Fibroblast of peridontal ligament (primary cell): ENCODE data around the gene TF.

ENCODE experiments used
- DNase-seq: peaks from one replicate; pipeline ENCODE4 v3.0.0-alpha.2; 2010; ENCODE audit errors: extremely low read depth

The TF gene

GRCh38 chr3:133747373-133747772, 1.2 kb downstream of the TF start:
- DNase-seq: no peak

- no peak for DNase-seq
These were observed 1.9 kb downstream of the TF start for GRCh38 chr3:133747907-133748639.

GRCh38 chr3:133749427-133750258, 3.5 kb downstream of the TF start:
- DNase-seq: no peak

- DNase-seq: no peak
These were observed 4.1 kb downstream of the TF start for GRCh38 chr3:133750259-133750656.

GRCh38 chr3:133753107-133753778, 7.0 kb downstream of the TF start:
- DNase-seq: no peak

GRCh38 chr3:133753779-133754164, 7.6 kb downstream of the TF start:
- DNase-seq: no peak

- no peak for DNase-seq
These were observed 8.3 kb downstream of the TF start for GRCh38 chr3:133754455-133754854.

- no peak for DNase-seq
These were observed 9.0 kb downstream of the TF start for GRCh38 chr3:133754973-133755828.

GRCh38 chr3:133756716-133757694, 10.8 kb downstream of the TF start:
- DNase-seq: no peak

GRCh38 chr3:133757701-133758567, 11.7 kb downstream of the TF start:
- DNase-seq: no peak

GRCh38 chr3:133758568-133758928, 12.4 kb downstream of the TF start:
- no peak for DNase-seq

GRCh38 chr3:133758964-133759739, 13.0 kb downstream of the TF start:
- DNase-seq: no peak

GRCh38 chr3:133759740-133760305, 13.6 kb downstream of the TF start:
- no peak for DNase-seq

- DNase-seq: no peak
These were observed 14.7 kb downstream of the TF start for GRCh38 chr3:133760916-133761315.

- no peak for DNase-seq
These were observed 15.7 kb downstream of the TF start for GRCh38 chr3:133761605-133762484.

- DNase-seq: no peak
These were observed 16.3 kb downstream of the TF start for GRCh38 chr3:133762539-133762938.
